Right atrium auricular region (tissue), 2 donors: ENCODE results near the gene PDE6G. TPM values are rescaled to one million over a fixed set of nuclear protein-coding genes. Genes with fewer than 3 reads are reported as not detected.

Experiments used
- DNase-seq: peaks from one replicate; pipeline ENCODE4 v3.0.0-alpha.2; 2019; ENCODE audit warnings: low spot score
- H3K27ac ChIP-seq, 2 donors: fragments of 200-600 bp; sonication (generic); 1 replicate in 1 of 2; 2 replicates in 1 of 2; pipeline ENCODE4 v1.5.1; 2016 to 2019
- H3K27me3 ChIP-seq, 2 donors: fragments of 200-600 bp; sonication (generic); one replicate each; pipeline versions ENCODE4 v1.5.1 to v1.6.0; 2017 to 2019
- H3K36me3 ChIP-seq: fragments of 200-600 bp; sonication (generic); one replicate; pipeline ENCODE4 v1.5.1; 2016
- H3K4me1 ChIP-seq, 2 donors: fragments of 200-600 bp; sonication (generic); one replicate each; pipeline versions ENCODE4 v1.5.1 to v1.6.0; 2017 to 2019
- H3K4me3 ChIP-seq, 2 donors: fragments of 200-600 bp; sonication (generic); 1 replicate in 1 of 2; 2 replicates in 1 of 2; pipeline ENCODE4 v1.5.1; 2017 to 2019; ENCODE audit warnings: mild to moderate bottlenecking in 1 of 2, moderate library complexity in 1 of 2
- H3K9me3 ChIP-seq, 2 donors: fragments of 200-600 bp; sonication (generic); one replicate each; pipeline ENCODE4 v1.5.1; 2019
- total RNA-seq, 2 donors: library from RNA; depleted of rRNA; stranded (reverse); fragments of >200 nt; gene quantifications; one replicate each; pipeline ENCODE4 v1.1.0, GENCODE V29; 2016
- TF ChIP-seq, protein P1 (sequence below), 2 donors: fragments of 200-600 bp; sonication (generic); IDR thresholded peaks; one replicate each; pipeline ENCODE4 v1.5.1; 2019; ENCODE audit warnings: antibody characterized with exemption in 2 of 2

Gene PDE6G
- total RNA-seq, 2 donors from 2014 or later: not detected

DNA sequence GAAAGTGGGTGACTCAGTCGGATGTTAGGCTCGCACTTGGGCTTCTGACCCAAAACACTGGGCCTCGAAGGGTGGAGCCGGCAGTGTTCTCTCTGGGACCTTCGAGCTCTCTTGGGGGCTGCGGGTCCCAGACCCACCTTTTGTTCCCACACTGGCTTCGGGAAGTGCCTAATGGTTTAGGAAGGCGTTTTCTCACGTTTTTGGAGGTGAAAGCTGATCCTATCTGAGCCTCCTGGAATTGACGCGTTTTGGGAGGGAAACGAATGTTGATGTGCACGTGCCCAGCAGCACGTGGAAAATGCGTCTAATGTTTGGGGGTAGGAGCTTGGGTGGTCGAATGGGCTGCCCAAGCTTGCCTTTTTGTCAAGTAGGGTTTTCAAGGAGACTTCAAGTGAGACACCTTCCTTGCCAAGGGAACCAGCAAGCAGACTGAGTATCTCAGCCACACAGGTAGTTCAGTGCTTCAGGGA, 28.1 kb upstream of the PDE6G start:
- Histone ChIP-seq H3K36me3 (peaks cover 42% of the 10 kb centered on the region), H3K27me3 (no peaks in the 10 kb centered on the region), H3K9me3 (no peaks in the 10 kb centered on the region), H3K27ac (peak overlapping the region; percentile 75 to 77), H3K4me1 (peaks cover 0 to 39% of the 10 kb centered on the region in 2 donors), H3K4me3 (peak overlapping the region; percentile 97 to 98)
- DNase-seq: peak; percentile 74
- TF ChIP-seq, protein P1, sequence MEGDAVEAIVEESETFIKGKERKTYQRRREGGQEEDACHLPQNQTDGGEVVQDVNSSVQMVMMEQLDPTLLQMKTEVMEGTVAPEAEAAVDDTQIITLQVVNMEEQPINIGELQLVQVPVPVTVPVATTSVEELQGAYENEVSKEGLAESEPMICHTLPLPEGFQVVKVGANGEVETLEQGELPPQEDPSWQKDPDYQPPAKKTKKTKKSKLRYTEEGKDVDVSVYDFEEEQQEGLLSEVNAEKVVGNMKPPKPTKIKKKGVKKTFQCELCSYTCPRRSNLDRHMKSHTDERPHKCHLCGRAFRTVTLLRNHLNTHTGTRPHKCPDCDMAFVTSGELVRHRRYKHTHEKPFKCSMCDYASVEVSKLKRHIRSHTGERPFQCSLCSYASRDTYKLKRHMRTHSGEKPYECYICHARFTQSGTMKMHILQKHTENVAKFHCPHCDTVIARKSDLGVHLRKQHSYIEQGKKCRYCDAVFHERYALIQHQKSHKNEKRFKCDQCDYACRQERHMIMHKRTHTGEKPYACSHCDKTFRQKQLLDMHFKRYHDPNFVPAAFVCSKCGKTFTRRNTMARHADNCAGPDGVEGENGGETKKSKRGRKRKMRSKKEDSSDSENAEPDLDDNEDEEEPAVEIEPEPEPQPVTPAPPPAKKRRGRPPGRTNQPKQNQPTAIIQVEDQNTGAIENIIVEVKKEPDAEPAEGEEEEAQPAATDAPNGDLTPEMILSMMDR (IDR thresholded peaks at IDR 0.05): no peak

DNA sequence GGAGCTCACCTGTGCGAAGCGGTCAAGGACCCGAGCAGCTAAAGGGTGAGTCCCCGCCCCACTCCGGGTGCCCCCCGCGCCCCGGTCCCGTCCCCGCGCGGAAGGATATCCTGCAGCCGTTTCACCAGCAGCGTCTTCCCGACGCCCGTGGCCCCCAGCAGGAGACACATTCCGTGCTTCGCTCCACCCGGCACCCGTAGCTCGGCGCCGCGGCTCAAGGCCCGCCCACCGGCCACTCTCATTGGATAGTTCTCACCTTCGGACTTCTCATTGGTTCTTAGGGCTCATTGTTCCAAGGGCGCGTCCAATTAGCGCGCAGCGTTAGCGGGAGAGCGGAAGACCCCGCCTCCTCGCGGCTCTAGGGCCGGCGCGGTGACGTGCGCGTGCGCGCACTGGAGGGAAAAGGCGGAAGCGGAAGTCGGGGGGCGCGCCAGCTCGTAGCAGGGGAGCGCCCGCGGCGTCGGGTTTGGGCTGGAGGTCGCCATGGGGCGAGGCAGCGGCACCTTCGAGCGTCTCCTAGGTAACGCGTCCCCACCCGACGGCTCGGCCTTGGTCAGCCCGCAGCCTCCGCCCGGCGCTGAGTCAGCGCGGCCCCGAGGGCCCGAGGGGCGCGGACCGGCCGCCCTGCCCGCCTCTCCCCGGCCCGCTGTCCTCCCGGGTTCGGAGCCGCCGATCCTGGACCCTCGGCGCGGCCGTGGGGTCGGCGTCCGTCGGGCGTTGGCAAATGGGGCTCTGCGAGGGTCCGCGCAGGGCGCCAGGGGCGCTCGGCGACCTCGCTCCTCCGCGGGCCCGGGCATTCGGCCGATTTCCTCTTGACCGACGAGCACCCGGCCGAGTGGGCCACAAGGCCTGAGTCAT, 27.5 kb upstream of the PDE6G start, which contains the start of the genes ARL16 and HGS:
Gene ARL16, minus strand, starts transcription at position 214 of the 858 bp plus-strand sequence. Its CDS starts 44 bp downstream, at position 170.
Gene HGS, plus strand, starts transcription at position 428 of the 858 bp plus-strand sequence. Its CDS starts 56 bp downstream, at position 484.
- Histone ChIP-seq H3K9me3 (no peaks in the 10 kb centered on the region), H3K27me3 (no peaks in the 10 kb centered on the region), H3K27ac (peak within 1 kb of the TSS; percentile 78 to 79), H3K4me3 (peak within 1 kb of the TSS; percentile 97 to 98), H3K36me3 (peaks cover 35% of the 10 kb centered on the region), H3K4me1 (peaks cover 0 to 39% of the 10 kb centered on the region in 2 donors)
- TF ChIP-seq, protein P1 (IDR thresholded peaks at IDR 0.05): no peak
- DNase-seq: peak; percentile 99

DNA sequence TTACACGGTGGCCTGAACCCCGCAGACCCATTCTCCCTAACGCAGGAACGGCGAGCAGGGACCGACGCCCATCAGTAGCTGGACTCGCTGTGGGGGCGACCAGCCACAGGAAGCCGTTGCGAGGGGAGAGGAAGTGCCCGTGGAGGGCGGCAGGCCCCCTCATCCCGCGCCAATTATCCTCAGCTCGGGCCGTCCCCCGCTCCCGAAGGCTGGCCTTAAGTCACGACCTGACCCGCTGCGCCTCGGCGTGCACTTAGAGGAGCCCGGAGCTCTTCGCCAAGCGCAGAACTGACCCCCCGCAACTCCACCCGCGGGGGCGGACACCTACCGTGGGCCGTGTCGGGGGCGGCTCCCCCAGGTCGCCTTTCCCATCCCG, 26.9 kb upstream of the PDE6G start:
- Histone ChIP-seq H3K9me3 (no peaks in the 10 kb centered on the region), H3K27ac (peak overlapping the region; percentile 78 to 79), H3K27me3 (no peaks in the 10 kb centered on the region), H3K4me1 (peaks cover 0 to 39% of the 10 kb centered on the region in 2 donors), H3K4me3 (peak overlapping the region; percentile 97 to 98), H3K36me3 (peaks cover 29% of the 10 kb centered on the region)
- TF ChIP-seq, protein P1 (IDR thresholded peaks at IDR 0.05): no peak
- no peak for DNase-seq

DNA sequence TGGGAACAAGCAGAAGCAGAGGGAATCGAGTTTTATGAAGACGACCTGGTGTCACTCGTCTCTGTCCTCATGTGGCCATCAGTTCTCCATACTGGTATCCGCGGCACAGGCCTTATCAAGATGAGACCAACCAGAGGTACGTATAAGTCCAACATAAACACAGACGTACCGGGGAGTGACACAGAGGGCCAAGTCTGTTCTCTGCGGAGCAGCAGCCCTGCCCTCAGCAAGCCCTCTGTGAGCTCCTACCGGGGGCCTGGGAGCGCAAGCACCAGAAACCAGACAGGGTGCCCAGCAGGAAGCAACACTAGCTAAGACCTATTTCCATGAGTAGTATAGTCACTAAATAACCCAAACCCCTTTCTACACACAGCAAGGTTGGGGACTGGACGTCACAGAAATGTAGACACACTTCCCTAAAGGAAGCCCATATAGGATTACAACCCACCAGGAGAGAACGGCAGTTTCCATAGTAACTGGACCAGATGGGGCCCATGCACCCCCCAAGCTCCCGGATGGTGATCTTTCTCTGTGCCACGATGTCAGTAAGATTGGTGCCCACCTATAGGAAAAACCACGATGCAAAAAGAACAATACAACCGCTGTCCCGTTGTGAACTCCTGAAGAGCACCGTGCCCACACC, 26.3 kb upstream of the PDE6G start:
- Histone ChIP-seq H3K36me3 (peaks cover 24% of the 10 kb centered on the region), H3K27ac (peak overlapping the region; percentile 78 to 79), H3K27me3 (no peaks in the 10 kb centered on the region), H3K4me3 (peak overlapping the region; percentile 97 to 98), H3K4me1 (peaks cover 0 to 39% of the 10 kb centered on the region in 2 donors), H3K9me3 (no peaks in the 10 kb centered on the region)
- no peak for DNase-seq
- TF ChIP-seq, protein P1 (IDR thresholded peaks at IDR 0.05): no peak

DNA sequence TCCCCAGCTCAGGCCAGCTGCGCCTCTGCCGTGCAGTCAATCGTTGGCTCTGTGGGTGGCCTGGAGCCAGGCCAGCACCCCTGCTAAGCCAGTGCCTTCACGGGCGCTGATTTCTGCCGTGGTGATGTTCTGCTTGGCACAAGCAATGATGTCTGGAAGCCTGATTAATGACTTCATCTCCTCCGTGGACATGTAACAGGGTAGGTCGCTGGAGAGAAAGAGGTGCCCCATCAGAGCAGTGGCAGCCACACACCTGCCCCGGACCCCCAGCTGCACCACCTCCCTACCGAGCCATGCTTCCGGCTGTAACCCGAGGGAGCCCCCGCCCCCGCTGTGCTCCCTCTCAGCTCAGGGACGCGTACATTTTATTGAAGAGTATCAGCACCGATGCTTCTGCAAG, 25.3 kb upstream of the PDE6G start:
- TF ChIP-seq, protein P1 (IDR thresholded peaks at IDR 0.05): no peak
- H3K4me1 ChIP-seq: peaks cover 0 to 39% of the 10 kb centered on the region in 2 donors
- no peaks in the 10 kb centered on the region for H3K9me3 ChIP-seq
- no peaks in the 10 kb centered on the region for H3K27me3 ChIP-seq
- H3K36me3 ChIP-seq: peaks cover 14% of the 10 kb centered on the region
- H3K4me3 ChIP-seq: no peak overlapping the region
- H3K27ac ChIP-seq: no peak overlapping the region
- DNase-seq: no peak
